Ectodermal cell (in vitro differentiated cells): ENCODE data around the gene ROBO1.

Source experiments
- H3K27ac ChIP-seq: 2 replicates; pipeline ENCODE4 v1.7.0; 2013; ENCODE audit warnings: mild to moderate bottlenecking, low read depth, low read length; ENCODE audit not compliant: insufficient read depth, poor library complexity, severe bottlenecking
- H3K27me3 ChIP-seq: 2 replicates; pipeline ENCODE4 v1.7.0; 2013; ENCODE audit warnings: mild to moderate bottlenecking, low read length; ENCODE audit not compliant: insufficient read depth, control insufficient read depth, poor library complexity, severe bottlenecking
- H3K36me3 ChIP-seq: one replicate; pipeline ENCODE4 v1.7.0; 2013; ENCODE audit warnings: low read length; ENCODE audit not compliant: control insufficient read depth, insufficient read depth
- H3K4me1 ChIP-seq: one replicate; pipeline ENCODE4 v1.7.0; 2013; ENCODE audit warnings: low read length; ENCODE audit not compliant: control insufficient read depth, insufficient read depth
- H3K4me3 ChIP-seq: 2 replicates; pipeline ENCODE4 v1.7.0; 2013; ENCODE audit warnings: low read depth, low read length, control low read depth; ENCODE audit not compliant: insufficient read depth
- H3K9me3 ChIP-seq: 2 replicates; pipeline ENCODE4 v1.7.0; 2013; ENCODE audit warnings: mild to moderate bottlenecking, low read length, moderate library complexity; ENCODE audit not compliant: control insufficient read depth
- WGBS, 2 experiments: methylation state at CpG; one replicate each; pipeline ENCODE4 v1.1.7; 2013; ENCODE audit warnings: missing lambda C conversion rate in 2 of 2; 5-methylcytosine and 5-hydroxymethylcytosine counted together

Gene ROBO1

GRCh38 chr3:79264892-79265291 lies 502.9 kb downstream of the ROBO1 start:
- Histone ChIP-seq H3K27me3 (no peaks in the 10 kb centered on the region), H3K4me3 (no peak overlapping the region), H3K36me3 (no peaks in the 10 kb centered on the region), H3K27ac (no peak overlapping the region), H3K9me3 (no peaks in the 10 kb centered on the region), H3K4me1 (peaks cover 6% of the 10 kb centered on the region)
- WGBS, 2 experiments, result 92 to 100% methylated on average over 2 of the region's 2 CpGs

GRCh38 chr3:79263423-79263822 lies 504.4 kb downstream of the ROBO1 start:
- H3K27ac ChIP-seq, result no peak overlapping the region
- WGBS, 2 experiments, result 93 to 95% methylated on average over 1 of the region's 1 CpG
- H3K4me1 ChIP-seq, result peaks cover 6% of the 10 kb centered on the region
- no peaks in the 10 kb centered on the region for H3K9me3 ChIP-seq
- H3K27me3 ChIP-seq, result no peaks in the 10 kb centered on the region
- no peak overlapping the region for H3K4me3 ChIP-seq
- no peaks in the 10 kb centered on the region for H3K36me3 ChIP-seq

DNA sequence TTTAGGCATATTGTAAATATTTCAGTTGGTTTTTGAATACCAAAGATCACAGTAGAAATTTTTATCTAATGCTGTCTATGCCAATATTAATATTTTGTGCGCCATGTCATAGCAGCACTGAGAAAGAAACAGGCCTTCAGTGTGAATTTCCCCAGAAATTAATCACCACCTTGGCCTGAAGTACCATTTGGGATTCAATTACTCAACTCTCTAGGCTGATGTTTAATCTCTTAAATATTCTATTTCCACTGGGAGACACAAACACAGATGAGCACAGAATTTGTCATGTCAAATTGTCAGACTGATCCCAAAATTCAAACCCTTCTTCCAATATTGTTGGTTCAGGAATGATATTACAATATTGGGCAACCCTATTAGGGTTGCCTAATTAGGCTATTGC lies 509.3 kb downstream of the ROBO1 start:
- Histone ChIP-seq H3K27ac (no peak overlapping the region), H3K36me3 (no peaks in the 10 kb centered on the region), H3K4me3 (no peak overlapping the region), H3K4me1 (no peaks in the 10 kb centered on the region), H3K9me3 (no peaks in the 10 kb centered on the region), H3K27me3 (no peaks in the 10 kb centered on the region)
- WGBS, 2 experiments, result 97 to 100% methylated on average over 1 of the region's 1 CpG

DNA sequence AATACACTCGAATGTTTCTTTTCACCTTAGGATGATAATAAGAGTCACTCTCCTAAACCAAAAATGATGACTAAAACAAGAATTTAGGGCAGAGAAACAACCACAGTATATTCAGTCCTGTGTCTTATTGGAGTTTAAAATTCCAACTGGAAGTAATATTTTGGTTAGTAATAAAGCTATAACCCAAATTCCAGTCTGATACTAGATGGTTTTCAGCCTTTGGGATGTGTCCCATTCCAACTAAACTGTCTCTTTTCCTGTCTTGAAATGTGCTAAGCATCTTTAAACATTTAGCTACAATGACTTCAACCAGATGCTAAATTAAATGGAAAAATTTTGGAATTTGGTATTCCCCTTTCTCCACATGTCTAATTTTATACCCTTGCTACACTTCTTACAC lies 510.0 kb downstream of the ROBO1 start:
- Histone ChIP-seq H3K4me3 (no peak overlapping the region), H3K27me3 (no peaks in the 10 kb centered on the region), H3K4me1 (no peaks in the 10 kb centered on the region), H3K9me3 (no peaks in the 10 kb centered on the region), H3K27ac (no peak overlapping the region), H3K36me3 (no peaks in the 10 kb centered on the region)
- WGBS, 2 experiments, result no CpG with 5 or more reads among the region's 1 CpG

- Histone ChIP-seq H3K4me1 (no peaks in the 10 kb centered on the region), H3K36me3 (no peaks in the 10 kb centered on the region), H3K4me3 (no peak overlapping the region), H3K27ac (no peak overlapping the region), H3K9me3 (no peaks in the 10 kb centered on the region), H3K27me3 (no peaks in the 10 kb centered on the region)
- 80% methylated on average over 1 of the region's 2 CpGs; no CpG with 5 or more reads in 1 of the 2 experiments for WGBS, 2 experiments
These were observed 512.1 kb downstream of the ROBO1 start for GRCh38 chr3:79255702-79256101.

DNA sequence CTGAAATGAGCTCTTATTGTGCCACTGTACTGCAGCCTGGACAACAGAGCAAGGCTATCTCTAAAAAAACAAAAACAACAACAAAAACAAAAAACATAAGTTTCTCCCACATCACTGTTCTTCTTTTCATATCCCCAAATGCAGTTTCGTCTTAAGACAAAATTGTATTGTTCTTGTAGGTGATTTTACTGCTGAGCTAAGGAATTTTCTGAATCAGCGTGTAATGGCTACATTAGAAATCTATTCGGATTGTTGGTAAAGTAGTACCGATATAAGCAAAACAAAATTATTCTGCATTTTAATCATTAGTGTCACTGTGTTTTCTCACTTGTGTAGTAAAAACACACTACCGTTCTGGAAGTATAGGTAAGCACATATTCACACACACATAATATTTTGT lies 512.5 kb downstream of the ROBO1 start:
- H3K27ac ChIP-seq, result no peak overlapping the region
- H3K4me1 ChIP-seq, result no peaks in the 10 kb centered on the region
- no peaks in the 10 kb centered on the region for H3K36me3 ChIP-seq
- WGBS, 2 experiments, result 97 to 100% methylated on average over 2 to 4 of the region's 5 CpGs
- no peaks in the 10 kb centered on the region for H3K9me3 ChIP-seq
- no peaks in the 10 kb centered on the region for H3K27me3 ChIP-seq
- H3K4me3 ChIP-seq, result no peak overlapping the region

DNA sequence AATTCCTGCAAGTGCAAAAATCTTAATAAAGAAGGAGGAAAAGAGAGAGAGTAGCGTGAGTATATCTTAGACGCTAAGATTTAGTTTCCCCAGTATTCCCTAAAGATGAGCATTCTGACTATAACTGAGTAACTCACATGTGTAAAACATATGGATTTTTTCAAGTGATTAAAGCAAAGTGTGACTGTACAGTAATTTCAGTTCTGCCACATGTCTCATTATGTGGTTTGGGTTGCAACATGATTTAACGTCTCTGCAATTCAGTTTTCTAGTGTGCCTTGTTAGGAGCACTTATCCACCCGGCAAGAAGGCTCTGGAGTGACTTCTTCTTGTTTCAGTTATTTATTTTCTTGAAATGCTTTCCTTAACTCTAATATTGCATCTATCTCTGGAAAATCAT lies 514.1 kb downstream of the ROBO1 start:
- 90 to 99% methylated on average over 4 of the region's 4 CpGs for WGBS, 2 experiments
- Histone ChIP-seq H3K9me3 (no peaks in the 10 kb centered on the region), H3K27ac (no peak overlapping the region), H3K4me3 (no peak overlapping the region), H3K36me3 (no peaks in the 10 kb centered on the region), H3K27me3 (no peaks in the 10 kb centered on the region), H3K4me1 (no peaks in the 10 kb centered on the region)

GRCh38 chr3:79253271-79253670 lies 514.5 kb downstream of the ROBO1 start:
- no peak overlapping the region for H3K4me3 ChIP-seq
- no peaks in the 10 kb centered on the region for H3K9me3 ChIP-seq
- H3K27me3 ChIP-seq, result no peaks in the 10 kb centered on the region
- no peak overlapping the region for H3K27ac ChIP-seq
- H3K4me1 ChIP-seq, result no peaks in the 10 kb centered on the region
- H3K36me3 ChIP-seq, result no peaks in the 10 kb centered on the region
- WGBS, 2 experiments, result 87 to 93% methylated on average over 2 of the region's 2 CpGs

- Histone ChIP-seq H3K4me1 (no peaks in the 10 kb centered on the region), H3K4me3 (no peak overlapping the region), H3K36me3 (no peaks in the 10 kb centered on the region), H3K9me3 (no peaks in the 10 kb centered on the region), H3K27me3 (no peaks in the 10 kb centered on the region), H3K27ac (no peak overlapping the region)
- WGBS, 2 experiments, result 87 to 98% methylated on average over 5 of the region's 6 CpGs
These were observed 517.1 kb downstream of the ROBO1 start for GRCh38 chr3:79250746-79251145.

DNA sequence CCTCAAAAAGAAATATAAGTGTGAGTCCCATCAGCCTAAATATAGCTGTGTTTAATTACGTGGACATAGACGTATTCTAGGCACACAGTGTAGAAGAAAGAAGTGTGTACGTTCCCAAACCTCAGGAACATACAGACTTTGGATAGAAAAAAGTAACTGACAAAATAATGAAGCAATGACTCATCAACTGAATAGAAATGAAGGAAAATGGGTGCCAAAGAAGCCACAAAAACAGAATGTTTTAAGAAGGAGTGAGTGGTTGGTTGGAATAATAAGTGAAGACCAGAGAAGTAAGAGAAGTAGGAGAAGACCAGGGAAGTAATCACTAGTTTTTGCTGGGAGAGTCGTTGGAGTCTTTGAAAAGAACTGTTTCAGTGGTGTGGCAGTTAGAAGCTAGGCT lies 518.1 kb downstream of the ROBO1 start:
- no peaks in the 10 kb centered on the region for H3K27me3 ChIP-seq
- no peak overlapping the region for H3K27ac ChIP-seq
- no peaks in the 10 kb centered on the region for H3K9me3 ChIP-seq
- 95 to 100% methylated on average over 4 of the region's 4 CpGs for WGBS, 2 experiments
- no peaks in the 10 kb centered on the region for H3K4me1 ChIP-seq
- H3K36me3 ChIP-seq, result no peaks in the 10 kb centered on the region
- H3K4me3 ChIP-seq, result no peak overlapping the region

GRCh38 chr3:79247725-79248043 lies 520.1 kb downstream of the ROBO1 start:
- no peaks in the 10 kb centered on the region for H3K36me3 ChIP-seq
- WGBS, 2 experiments, result 83% methylated on average over 1 of the region's 1 CpG; no CpG with 5 or more reads in 1 of the 2 experiments
- H3K4me1 ChIP-seq, result no peaks in the 10 kb centered on the region
- no peak overlapping the region for H3K27ac ChIP-seq
- no peaks in the 10 kb centered on the region for H3K27me3 ChIP-seq
- no peaks in the 10 kb centered on the region for H3K9me3 ChIP-seq
- H3K4me3 ChIP-seq, result no peak overlapping the region
